Liver (tissue), 3 donors: ENCODE data around the gene AP2A2.

Experiments
- CTCF ChIP-seq: fragments of 150-350 bp; IDR thresholded peaks from 2 replicates; pipeline ENCODE4 v1.5.1; 2017; ENCODE audit warnings: improper control_type of control experiment, low read depth, low read length; ENCODE audit not compliant: missing input control
- FOXA1 ChIP-seq: IDR thresholded peaks from 2 replicates; pipeline ENCODE4 v1.6.1; 2016; ENCODE audit warnings: antibody characterized with exemption
- GABPA ChIP-seq, 2 donors: IDR thresholded peaks in 1 of 2; conservative IDR thresholded peaks in 1 of 2; 2 replicates each; pipeline ENCODE4 v1.6.1; 2016; ENCODE audit warnings: antibody characterized with exemption in 2 of 2, mild to moderate bottlenecking in 1 of 2, moderate library complexity in 1 of 2
- HNF4A ChIP-seq, 2 donors: conservative IDR thresholded peaks; 2 replicates each; pipeline ENCODE4 v1.6.1; 2016; ENCODE audit warnings: antibody characterized with exemption in 2 of 2, mild to moderate bottlenecking in 2 of 2
- JUND ChIP-seq, 2 donors: IDR thresholded peaks; 2 replicates each; pipeline ENCODE4 v1.6.1; 2016; ENCODE audit warnings: antibody characterized with exemption in 2 of 2
- MAX ChIP-seq: IDR thresholded peaks from 2 replicates; pipeline ENCODE4 v1.6.1; 2016; ENCODE audit warnings: antibody characterized with exemption
- NR2F2 ChIP-seq: IDR thresholded peaks from 2 replicates; pipeline ENCODE4 v1.6.1; 2016; ENCODE audit warnings: antibody characterized with exemption
- RAD21 ChIP-seq, 2 donors: IDR thresholded peaks; 2 replicates each; pipeline ENCODE4 v1.6.1; 2016; ENCODE audit warnings: antibody characterized with exemption in 2 of 2, mild to moderate bottlenecking in 2 of 2
- REST ChIP-seq: IDR thresholded peaks from 2 replicates; pipeline ENCODE4 v1.6.1; 2016; ENCODE audit warnings: antibody characterized with exemption, mild to moderate bottlenecking
- SP1 ChIP-seq: IDR thresholded peaks from 2 replicates; pipeline ENCODE4 v1.6.1; 2018; ENCODE audit warnings: antibody characterized with exemption, mild to moderate bottlenecking
- TAF1 ChIP-seq: conservative IDR thresholded peaks from 2 replicates; pipeline ENCODE4 v1.6.1; 2016; ENCODE audit warnings: antibody characterized with exemption, mild to moderate bottlenecking
- donor health status: healthy.
- donor health status: healthy.

- TF ChIP-seq JUND (IDR thresholded peaks at IDR 0.05): no peak
- TF ChIP-seq CTCF: no peak
- no peak for TF ChIP-seq MAX
- no peak for TF ChIP-seq TAF1
- no peak for TF ChIP-seq NR2F2
- no peak for TF ChIP-seq RAD21 (IDR thresholded peaks at IDR 0.05)
- no peak for TF ChIP-seq HNF4A (conservative IDR thresholded peaks at IDR 0.05)
- TF ChIP-seq SP1: no peak
- TF ChIP-seq FOXA1: no peak
- TF ChIP-seq REST: no peak
- no peak for TF ChIP-seq GABPA (IDR thresholded peaks at IDR 0.05 in 1 of 2, conservative IDR thresholded peaks at IDR 0.05 in 1 of 2)
Observed at GRCh38 chr11:984546-984945, 58.9 kb downstream of the AP2A2 start.
